ENCODE results near the gene LRBA. TPM values are rescaled to one million over a fixed set of nuclear protein-coding genes. Genes with fewer than 3 reads are reported as not detected.

The LRBA gene
- total RNA-seq, 4 donors from 2014 or later = 28.3 to 38.2 (median 32.1) TPM

DNA sequence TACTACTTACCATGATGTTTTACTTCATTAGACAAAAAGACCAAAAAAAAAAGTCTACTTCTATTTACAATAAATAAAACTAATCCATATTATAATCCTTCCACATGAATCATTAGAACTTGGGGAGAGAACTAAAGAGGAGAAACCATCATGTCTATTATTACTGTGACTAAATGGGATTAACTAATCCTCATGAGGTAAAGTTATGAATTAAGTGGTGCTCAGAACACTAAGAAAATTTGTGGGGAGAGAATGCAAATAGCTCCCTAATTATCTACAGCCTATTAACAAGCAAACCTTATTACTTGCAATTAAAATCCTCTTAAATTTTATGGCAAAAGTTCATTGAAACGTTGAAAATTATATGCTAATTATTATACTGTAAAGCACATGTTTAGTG lies 364.3 kb downstream of the LRBA start:
- TF ChIP-seq, protein P1, sequence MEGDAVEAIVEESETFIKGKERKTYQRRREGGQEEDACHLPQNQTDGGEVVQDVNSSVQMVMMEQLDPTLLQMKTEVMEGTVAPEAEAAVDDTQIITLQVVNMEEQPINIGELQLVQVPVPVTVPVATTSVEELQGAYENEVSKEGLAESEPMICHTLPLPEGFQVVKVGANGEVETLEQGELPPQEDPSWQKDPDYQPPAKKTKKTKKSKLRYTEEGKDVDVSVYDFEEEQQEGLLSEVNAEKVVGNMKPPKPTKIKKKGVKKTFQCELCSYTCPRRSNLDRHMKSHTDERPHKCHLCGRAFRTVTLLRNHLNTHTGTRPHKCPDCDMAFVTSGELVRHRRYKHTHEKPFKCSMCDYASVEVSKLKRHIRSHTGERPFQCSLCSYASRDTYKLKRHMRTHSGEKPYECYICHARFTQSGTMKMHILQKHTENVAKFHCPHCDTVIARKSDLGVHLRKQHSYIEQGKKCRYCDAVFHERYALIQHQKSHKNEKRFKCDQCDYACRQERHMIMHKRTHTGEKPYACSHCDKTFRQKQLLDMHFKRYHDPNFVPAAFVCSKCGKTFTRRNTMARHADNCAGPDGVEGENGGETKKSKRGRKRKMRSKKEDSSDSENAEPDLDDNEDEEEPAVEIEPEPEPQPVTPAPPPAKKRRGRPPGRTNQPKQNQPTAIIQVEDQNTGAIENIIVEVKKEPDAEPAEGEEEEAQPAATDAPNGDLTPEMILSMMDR (IDR thresholded peaks at IDR 0.05; ENCODE audit: low read depth) = no peak

DNA sequence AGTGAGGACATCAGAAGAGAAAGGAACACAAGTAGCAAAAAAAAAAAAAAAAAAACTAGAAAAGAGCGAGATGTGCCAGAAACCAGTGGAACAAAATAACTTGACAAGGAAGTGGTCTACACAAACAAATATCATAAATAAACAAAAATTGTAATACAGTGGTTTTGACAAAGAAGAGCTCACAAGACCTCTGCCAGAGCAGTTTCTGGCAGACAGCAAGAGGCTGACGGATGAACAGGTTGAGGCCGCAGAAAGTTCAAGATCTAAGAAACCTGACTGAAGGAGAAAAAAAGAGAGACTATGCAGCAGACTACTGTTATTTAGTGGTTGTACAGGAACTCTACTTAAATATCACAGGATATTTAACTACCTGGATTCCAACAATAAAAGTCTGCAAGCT lies 367.0 kb downstream of the LRBA start:
- TF ChIP-seq, protein P1 (IDR thresholded peaks at IDR 0.05; ENCODE audit: low read depth) = no peak

DNA sequence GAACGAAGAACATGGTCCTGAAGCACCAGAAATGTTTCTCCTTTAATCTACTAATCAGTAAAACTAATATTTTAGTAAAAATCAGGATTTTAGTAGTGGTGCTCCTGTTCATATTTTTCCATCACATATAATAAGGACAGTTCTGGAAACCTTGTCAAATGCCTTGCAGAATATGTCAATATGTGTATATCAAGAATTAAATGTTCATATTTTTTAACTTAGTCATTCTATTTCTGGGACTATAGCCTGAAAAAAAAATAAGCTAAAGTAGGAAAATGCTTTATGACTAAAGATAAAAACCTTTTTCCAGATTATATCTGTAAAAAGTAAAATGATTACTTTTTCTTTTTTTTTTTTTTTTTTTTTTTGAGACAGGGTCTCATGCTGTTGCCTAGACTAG lies 368.1 kb downstream of the LRBA start:
- TF ChIP-seq, protein P1 (IDR thresholded peaks at IDR 0.05; ENCODE audit: low read depth) = no peak

DNA sequence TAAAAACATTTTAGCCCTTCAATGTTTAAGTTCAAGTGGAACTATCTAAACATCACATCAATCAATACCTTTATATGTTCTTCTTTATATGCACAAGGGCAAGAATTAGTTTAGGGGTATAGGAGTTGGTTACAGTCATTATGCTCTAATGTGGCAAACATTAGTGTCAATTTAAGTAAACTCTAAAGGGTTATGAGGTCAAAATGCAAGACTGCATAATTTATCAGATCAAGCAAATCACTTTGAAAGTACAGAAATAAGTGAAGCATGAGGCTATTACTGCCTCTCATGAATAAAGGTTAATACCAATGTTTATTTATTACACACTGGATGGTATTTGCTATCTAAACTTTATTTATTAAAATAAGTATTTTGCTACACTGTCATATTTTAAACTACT lies 373.5 kb downstream of the LRBA start:
- TF ChIP-seq, protein P1 (IDR thresholded peaks at IDR 0.05; ENCODE audit: low read depth) = no peak

DNA sequence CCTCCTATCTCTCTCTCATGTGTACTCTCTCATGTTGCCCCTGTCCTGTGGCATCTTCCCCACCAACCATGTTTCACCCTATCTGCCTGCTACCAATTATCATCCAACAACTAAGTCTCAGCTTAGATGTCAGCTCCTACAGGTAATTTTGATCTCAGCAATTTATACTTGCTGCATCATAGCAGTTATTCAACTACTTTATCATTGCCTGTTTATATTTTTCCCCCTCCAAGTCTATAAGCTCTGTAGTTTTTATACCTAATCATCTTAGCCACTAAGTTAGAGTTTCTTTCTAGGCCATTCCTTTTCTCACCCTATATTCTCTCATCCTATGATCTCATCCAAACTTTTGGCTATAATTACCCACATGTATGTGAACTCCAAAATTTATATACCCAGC lies 382.4 kb downstream of the LRBA start:
- TF ChIP-seq, protein P1 (IDR thresholded peaks at IDR 0.05; ENCODE audit: low read depth) = no peak

DNA sequence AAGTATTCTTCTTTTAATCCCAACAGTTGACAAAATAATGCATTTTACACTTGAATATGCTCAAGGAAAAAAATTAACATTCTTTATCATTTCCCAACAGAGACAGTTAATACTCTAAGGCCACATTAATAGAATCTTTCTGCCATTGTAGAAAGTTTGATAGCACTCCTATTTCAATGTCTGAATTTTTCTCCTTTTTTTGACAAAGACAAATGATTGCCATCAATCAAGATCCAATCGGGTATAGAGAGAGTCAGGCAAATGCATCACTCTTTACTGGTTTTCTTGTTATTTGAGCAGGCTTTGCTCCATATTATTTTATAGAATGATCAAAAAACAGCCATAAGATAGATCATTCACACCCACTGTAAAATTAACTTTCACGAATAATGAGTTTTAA lies 387.0 kb downstream of the LRBA start:
- TF ChIP-seq, protein P1 (IDR thresholded peaks at IDR 0.05; ENCODE audit: low read depth) = no peak

DNA sequence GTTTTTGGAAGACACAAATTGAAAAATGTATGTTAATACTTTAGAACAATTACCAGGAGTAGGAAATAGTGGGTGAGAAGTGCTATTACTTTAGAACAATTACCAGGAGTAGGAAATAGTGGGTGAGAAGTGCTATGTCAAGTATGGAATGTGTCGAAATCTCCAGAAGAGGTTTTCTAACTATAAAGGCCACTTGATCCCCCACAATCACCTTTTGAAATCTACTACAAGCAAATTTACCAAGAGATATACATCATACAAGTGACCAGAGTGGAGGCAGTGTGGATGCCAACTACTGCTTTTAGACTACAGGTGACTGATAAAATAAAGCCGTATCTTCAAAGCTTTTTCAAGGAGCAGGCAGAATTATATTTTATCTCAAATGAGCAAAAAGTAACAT lies 390.1 kb downstream of the LRBA start:
- TF ChIP-seq, protein P1 (IDR thresholded peaks at IDR 0.05; ENCODE audit: low read depth) = no peak
